Hippocampal formation (tissue), 2 donors: Measurements from ENCODE around the gene CHRM2.
"Not testable (repeated sequence)": the region's sequence is repeated elsewhere in the genome, so short reads cannot be mapped to it uniquely, and the experiment has no call there.

ENCODE experiments used
- DNase-seq, 2 donors: peaks; one replicate each; lab custom pipeline; 2025; lab: John Stamatoyannopoulos, UW

CHRM2 gene

DNA sequence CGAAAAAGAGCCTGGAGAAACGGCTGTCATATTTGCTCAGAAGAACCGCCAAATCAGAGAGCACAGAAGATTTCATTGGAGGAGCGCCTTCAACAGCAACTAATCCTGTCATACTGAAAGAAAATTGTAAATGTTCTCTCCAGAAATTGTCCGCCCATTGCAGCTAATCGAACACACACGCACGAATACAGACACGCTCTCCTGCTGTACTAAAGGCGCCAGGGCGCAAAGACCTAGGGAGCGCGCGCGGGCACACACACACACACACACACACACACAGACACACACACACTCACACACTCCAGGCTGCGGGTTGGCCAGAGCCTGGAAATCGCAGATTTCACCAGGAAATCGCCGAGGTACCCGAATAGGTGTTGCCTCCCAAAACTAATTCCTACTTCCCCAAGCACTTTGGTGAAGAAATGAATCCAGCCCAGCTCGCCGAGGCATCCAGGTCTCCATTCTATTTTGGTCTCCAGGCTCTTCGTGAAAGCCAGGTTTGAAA, at the start of gene CHRM2:
CHRM2 (plus strand) TSS at position 157 of the 505 bp plus-strand sequence. CDS start 146,214 bp downstream, outside the sequence.
- DNase-seq = no peak

DNA sequence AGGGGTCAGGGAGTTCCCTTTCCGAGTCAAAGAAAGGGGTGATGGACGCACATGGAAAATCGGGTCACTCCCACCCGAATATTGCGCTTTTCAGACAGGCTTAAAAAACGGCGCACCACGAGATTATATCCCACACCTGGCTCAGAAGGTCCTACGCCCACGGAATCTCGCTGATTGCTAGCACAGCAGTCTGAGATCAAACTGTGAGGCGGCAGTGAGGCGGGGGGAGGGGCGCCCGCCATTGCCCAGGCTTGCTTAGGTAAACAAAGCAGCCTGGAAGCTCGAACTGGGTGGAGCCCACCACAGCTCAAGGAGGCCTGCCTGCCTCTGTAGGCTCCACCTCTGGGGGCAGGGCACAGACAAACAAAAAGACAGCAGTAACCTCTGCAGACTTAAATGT, 37.1 kb upstream of the CHRM2 start:
- not testable (repeated sequence) for DNase-seq

DNA sequence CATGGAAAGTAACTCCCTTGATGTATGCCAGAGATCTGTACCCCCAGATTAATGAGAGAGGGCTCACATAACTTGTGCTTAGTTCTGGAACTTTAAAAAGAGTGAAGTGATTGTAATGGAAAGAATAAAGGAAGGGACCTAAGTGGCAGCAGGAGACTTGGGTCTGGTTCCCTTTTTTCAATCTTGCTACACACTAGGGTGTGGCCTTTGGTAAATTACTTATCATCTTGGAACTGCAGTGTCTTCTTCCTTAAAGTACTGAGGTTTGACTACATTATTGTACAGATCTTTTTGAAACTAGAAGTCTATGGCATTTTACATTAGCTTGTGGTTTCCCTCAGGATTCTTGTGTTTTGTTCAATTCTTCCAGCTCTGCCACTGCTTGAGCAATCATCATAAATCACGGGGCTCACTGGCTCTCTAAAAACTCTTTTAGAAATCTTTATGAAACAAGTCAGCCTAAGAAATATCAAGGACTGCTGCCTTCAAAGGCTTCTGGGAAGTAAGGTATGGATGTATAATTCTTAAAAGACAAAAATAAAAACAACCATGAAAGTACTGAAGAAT, 22.5 kb upstream of the CHRM2 start:
- no peak for DNase-seq

DNA sequence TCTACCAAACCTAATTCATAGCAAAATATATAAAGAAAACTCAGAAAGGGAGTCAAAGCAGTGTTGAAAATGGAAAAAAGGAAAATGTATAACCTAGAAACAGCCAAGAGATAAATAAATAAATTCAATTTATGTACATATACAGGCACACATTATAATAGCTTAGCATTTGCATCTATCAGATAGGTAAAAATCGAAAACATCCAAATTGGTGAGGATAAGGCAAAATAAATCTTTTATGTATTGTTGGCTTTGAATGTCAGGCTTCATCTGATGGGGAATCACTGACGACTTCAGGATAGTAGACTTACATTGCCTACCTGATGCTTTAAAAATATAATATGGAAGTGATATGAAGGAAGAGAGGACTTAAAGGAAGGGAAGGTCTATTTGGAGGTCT, 20.6 kb upstream of the CHRM2 start:
- DNase-seq = no peak

DNA sequence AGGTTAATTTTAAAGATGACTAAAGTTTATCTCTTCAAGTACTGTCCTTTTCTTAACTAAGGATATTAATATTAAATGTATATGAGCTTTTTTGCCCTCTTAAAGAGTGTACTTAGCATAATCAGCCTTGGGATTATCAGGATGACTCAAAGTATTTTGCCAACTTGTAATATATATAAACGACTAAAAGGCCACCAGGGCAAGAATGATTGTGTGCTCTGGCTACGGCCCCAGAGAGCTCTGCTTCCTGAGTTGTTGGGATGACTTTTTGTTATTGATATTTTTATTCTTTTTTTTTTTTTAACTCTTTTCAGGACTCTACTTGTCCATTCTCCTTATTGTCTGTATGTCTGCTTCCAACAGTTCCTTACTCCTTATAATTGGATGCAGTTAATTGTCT, 14.8 kb upstream of the CHRM2 start:
- DNase-seq = no peak

DNA sequence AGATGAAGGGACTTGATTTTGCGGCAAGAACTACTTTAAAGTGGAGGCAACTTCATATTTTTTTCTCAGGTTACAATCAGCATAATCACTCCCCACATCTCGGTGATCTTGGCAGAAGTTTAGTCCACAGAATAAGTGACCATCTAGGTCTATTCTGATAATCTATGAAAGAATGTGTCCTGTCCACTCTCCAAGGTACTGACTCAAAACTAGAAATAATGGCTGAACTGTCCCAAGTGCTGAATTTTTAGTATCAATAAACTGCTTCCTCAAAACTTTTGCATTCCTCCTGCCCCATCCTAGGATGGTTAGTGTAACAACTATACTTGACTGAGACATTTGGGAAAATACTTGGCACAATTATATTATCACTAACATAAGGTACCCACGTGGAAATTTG, 10.9 kb upstream of the CHRM2 start:
- DNase-seq = no peak

DNA sequence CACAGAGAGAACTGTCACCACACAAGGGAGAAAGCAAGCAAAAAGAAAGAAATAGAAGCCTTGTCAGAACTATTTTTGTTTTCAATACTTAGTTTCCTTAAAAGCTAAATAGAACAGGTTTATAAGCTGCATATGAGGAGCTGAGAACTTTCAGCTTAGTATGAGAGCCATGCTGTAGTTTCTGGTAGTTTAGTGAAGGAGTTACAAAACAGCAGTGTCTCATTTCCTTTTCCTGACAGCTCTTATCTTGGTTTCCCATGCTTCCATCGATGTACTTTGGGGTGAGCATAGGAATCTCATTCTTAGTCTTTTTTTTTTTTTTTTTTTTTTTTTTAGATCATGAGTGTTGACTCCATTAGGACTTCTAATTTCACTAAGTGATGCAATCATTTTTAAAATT, 8.6 kb upstream of the CHRM2 start:
- DNase-seq = no peak

DNA sequence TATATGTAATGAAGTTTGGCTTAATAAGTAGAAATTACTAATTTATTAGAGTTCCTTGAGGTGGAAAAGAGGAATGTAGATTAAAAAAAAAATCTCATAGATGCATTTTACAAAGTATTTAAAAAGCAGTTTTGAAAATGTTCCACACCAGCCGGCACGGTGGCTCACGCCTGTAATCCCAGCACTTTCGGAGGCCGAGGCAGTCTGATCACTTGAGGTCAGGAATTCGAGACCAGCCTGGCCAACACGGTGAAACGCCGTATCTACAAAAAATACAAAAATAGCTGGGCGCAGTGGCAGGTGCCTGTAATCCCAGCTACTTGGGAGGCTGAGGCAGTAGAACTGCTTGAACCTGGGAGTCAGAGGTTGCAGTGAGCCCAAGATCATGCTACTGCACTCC, 3.2 kb upstream of the CHRM2 start:
- no peak for DNase-seq

DNA sequence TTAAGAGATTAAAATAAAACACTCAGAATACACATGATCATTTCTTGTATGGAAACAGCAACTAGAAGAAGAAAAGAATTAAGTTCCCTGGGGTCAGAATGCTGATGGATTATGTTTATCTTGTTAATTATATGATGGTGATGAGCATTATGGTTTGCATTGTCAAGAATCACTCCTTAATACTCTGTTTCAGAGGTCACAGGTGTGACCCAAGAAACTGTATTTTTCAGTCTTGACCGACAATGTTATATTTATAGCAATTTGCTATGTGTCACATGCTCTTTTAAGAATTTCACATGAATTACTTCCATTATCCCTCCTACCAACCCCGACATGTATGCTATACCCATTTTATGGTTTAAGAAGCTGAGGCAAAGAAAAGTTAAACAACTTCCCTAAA, 2.7 kb upstream of the CHRM2 start:
- DNase-seq = no peak

DNA sequence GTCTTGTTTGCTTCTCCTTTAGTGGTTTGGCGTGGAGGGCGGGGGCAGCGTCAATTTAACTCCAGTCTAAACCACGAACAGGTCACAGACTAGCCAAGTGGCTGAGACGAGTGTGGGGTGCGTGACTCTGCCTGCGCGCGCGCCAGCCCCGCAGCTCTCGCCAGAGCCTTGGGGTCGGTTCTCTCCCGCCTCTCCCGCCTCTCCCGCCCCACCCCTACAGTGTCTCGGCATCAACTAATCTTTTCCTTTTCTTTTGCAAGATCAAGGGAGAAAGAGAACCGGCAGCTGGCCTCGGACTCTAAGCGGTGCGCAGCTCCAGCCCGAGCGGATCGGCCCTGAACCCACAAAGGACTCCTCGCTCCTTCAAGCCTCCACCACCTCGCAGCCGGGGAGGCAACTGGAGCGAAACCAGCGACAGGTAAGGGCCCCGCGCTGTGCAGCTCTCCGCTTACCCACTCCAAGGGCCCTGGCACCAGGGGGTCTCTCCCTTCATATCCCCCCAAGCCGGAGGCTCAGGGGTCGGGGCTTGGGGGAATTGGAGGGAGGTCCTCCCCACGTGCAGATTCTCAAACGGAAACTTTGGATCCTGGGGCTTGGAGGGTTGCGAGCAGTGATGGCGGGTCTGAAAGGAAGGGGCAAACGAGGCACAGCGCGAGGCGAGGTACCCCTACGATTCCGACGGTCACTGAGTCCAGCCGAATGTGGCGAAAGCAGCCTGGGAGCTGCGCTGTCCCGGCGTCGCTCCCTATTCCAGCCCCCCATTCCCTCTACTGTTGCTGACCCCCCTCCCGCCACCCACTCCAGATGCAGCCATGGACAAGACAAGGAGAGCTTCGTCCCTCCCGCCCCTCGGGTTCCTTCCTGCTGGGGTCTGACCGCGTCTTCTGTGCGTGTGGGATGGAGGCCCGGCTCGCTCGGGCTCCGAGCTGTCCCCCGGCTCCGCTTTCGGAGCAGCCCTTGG, 829 bp downstream of the CHRM2 start:
- no peak for DNase-seq

DNA sequence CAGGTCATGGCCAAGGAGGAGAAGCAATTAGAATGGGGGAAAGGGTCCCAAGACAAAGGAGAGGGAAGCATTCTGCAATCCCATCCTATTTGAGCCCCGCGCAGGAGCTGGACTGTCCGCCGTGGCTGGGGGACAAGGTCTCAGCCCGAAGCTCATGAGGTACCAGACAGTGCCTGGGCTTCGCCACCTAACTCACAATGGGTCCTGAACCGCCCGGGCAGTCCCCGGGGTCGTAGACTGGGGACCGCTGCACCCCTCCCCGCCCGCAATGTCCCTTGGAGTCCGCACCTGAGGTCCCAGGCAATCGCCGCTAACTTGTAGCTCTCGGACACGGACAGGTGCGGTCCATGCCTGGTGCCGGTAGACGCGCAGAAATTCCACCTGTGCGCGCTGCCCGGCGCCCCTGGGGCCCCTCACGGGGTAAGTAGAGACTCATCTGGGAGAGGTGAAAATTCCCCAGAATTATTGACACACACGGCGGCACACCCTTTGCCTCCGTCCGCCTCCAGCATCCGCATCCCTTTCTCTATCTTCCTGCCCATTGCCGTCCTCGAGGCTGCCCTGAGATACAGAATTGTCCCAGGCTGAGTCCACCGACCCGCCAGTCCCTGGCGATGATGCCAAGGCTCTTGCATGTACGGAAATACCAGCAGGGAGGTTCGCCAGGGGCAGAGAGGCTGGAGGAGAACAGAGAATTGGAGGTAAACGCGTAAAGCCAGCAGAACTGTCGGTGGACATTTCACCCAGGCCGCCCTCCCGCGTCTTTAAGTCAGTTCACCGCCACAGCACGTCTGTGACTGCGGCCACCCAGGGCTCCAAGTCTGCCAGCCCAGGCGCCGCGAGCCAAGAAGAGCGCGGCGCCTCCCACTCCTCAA, 1.8 kb downstream of the CHRM2 start:
- DNase-seq = no peak

DNA sequence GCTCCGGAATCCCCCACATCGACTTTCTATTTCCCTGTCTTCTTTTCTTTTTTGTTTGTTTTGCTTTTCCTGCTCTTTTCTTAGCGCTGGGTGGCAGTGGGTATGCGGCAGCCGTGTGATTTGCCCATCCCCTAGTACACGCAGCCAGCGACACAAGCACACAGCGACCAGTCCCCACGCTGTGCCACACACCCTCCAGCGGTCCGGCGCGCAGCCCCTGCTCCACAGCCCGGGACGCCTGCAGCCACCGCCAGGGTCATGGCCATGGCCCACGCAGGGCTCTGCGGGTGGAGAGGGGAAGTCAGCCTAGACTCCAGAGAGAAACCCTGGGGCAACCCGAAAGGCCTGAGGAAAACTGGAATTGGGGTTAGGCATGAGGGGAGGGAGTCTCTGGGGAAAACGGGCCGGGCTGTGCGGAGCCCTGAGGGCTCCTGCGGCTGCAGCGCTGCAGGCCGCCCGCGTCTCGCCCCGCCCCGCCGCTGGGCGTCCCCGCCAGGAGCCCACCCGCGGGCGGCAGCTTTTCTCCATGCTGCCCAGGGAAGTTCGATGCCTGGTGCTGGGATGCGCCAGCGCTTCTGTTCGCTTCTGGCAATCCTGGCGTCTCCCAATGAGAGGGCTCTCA, 2.5 kb downstream of the CHRM2 start:
- no peak for DNase-seq

DNA sequence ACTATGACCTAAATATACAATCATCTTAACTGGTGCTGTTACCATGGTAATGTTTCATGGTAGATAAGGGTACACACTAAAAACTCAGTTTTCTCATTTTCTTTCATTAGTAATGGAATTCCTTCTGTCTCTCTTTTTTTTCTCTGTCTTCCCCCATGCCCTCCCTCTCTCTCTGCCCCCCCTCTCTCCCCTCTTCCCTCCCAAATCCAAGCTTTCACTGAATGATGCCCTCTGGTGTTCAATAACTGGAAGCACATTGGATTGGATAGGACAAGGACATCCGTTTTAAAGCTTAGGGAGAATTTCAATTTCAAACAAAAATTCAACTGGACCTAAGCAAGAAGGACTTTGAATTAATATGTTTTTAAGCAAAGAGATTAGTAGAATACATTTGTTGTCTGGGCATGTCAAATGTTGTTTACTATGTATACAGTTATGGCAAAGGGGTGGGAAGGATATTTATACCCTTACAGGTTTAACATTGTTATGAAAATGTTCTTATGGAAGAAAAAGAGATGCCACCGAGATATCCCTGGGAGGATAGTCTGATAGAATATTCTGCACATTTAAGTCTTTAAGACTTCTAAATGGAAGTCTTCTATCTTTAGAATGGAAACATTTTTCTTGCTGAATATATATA, 6.1 kb downstream of the CHRM2 start:
- no peak for DNase-seq

DNA sequence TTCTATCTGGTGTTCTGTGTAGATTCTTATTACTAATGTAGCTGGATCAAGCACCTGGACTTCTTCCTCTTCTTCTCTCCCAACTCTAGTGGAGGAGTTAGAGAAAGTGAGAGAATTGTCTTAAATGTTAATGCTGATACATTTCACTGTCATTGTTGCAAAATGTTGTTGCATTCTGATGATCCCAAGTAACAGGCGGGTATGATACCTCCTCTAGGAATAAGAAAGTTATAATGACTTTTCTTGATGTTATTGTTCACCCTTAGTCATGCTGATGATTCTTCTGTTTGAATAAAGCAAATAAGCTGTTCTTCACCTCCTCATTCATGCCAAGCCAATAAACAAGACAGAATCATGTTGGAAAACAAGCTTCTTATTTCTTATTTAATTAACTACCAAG, 9.1 kb downstream of the CHRM2 start:
- no peak for DNase-seq

DNA sequence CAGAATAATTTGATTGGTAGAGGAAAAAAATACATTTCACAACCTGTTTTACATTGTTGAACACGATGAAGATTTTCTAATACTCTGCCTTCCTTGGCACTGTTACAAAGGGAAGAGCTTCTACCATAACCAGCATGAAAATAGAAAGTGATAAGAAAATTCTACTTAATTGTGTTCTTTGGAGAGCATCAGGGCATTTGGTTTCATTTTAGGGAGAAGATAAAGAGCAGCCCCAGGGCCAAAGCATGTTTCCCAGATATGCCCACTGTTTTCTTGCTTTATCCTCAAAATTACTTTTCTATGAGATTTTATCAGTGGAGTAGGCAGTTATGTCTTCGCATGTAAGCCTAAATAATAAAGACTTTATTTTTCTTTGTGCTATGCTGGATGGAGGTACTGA, 9.5 kb downstream of the CHRM2 start:
- DNase-seq = no peak

DNA sequence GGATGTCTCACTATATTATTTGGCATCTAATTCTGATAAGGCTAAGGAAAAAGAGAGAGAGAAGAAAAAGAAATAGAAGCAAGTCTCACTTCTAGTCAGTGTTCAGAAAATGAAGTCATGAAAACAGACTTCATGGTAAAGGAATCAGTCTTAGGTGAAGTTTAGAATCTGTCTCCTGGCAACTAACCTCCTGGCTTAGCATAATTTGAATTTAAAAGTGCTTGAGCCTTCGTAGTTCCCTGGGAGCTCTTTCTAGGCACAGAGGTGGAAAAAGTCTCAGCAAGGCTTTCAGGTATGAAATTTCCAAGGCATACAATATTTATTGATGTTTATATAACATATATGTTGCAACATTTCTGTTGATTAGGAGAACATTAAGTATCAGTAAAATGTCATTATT, 10.4 kb downstream of the CHRM2 start:
- DNase-seq = no peak

DNA sequence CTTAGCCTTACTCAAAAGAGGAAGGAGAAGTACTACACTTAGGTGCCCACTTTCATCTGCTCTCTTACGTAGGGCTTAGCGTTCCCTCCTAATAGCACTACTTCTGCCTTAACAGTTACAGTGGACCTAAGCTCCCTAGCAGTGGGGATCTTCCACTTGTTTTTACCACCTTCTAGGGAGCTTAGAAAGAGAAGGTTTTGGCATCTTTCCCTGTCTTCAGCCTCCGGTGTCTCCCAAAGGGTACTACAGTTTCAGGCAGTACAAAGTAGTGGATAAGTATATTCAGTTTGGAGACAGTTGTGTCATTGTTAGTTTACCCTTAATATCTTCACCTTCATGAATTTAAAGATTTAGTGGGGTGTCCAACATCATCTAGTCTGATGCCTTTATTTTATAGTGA, 14.6 kb downstream of the CHRM2 start:
- DNase-seq = no peak

DNA sequence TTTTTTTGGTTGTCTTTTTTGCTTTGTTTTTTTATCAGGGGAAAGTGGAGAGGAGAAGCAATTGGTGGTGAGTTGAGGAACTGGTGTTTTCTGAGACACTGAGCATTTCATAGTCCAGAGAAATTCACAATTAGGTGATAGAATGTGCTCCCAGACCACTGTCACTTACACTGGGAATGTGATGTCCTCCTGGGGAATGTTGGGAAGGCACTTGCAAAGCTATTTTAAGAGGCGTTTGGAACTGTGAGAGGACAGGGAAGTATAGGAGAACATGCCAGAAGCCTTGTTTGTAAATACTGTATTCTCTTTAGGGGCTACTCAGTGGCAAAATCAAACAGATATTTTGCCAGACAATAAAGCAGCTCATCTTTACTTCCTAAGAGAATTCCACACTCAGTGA, 16.0 kb downstream of the CHRM2 start:
- no peak for DNase-seq

DNA sequence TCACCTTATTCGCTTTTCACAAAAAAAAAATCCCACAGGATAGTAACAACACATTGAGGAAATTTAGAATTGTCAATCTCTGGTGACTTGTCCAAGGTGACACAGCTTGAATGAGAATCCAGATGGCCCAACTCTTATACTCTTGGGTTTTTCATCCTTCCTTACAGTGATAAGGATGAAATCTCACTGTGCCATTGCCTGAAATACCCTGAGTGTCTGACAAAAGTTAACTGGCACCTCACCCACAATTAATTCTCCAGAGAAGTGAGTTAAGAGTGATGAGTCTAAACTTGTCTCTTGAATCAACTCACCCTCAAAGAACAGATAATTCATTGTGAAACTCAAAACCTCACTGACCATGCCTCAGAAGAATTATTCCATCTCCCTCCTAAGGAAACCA, 18.9 kb downstream of the CHRM2 start:
- no peak for DNase-seq

DNA sequence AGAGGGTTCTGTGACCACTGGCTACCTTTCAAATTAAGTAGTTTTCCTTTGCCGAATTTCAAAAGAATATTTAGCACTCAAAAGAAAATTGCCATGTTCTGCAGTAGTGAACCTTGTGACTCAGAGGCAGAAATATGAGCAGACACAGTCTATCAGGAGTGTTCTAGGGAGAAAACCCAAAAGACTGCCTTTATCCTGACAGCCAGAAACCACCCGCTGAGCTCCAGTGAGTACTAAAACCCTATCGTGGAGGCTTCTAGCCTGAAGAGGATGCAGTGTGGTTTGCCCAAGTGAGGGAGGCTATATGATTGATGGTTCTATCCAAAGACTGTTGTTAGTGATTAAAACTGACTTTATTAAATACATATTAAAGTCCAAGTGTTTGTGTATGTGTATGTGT, 21.9 kb downstream of the CHRM2 start:
- no peak for DNase-seq

DNA sequence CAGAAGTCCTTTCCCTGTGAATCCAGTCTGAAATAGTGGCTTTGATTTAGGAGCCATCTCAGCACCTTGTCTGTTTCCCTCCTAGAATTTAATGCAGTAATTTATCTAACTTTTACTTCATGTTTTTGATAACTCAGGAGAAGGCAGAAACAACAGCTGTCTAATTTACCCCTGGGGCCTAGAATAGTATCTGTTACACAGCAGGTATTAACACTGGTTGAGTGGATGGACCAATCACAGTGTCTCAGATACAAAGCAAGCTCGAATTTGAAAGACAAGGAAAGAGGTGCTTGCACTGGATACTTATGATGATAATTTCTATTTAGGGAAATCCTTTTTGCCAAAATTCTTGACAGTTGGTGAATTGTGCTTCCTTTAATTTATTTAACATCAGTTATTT, 23.4 kb downstream of the CHRM2 start:
- no peak for DNase-seq
